HCT116 (cell line): ENCODE measurements around the gene DCUN1D2. TPM values are rescaled to one million over a fixed set of nuclear protein-coding genes. Genes with fewer than 3 reads are reported as not detected.

Experiments used
- ATAC-seq: fragments of 200-7000 bp; cut with Tn5 transposase; 2 replicates; pipeline ENCODE4 v1.9.1; 2020; ENCODE audit warnings: mild to moderate bottlenecking, moderate library complexity
- BruUV-seq: library from RNA; stranded (reverse); fragments of 400-500 nt; replicated peaks from 2 replicates; lab custom pipeline; 2021; lab: Mats Ljungman, UMichigan
- CTCF ChIA-PET: fragments of 300-600 bp; sonication (Branson Sonifier 250); formaldehyde crosslinking; loops from one replicate; lab custom pipeline; 2021; ENCODE audit warnings: antibody characterized with exemption; lab: Charles Lee
- POLR2A ChIA-PET: fragments of 300-600, 350-600 bp; sonication (Branson Sonifier 250); formaldehyde crosslinking; loops from one replicate; lab custom pipeline; 2021; ENCODE audit warnings: antibody characterized with exemption; lab: Charles Lee
- RAD21 ChIA-PET, 2 experiments: fragments of 300-600 bp; sonication (Branson Sonifier 250); formaldehyde crosslinking; loops; one replicate each; lab custom pipeline; 2023; ENCODE audit warnings: low total read pairs in 2 of 2; ENCODE audit not compliant: uncharacterized antibody in 2 of 2, unreplicated experiment in 2 of 2, low non-redundant PET in 1 of 2; lab: Charles Lee
- DNase-seq: peaks from one replicate; pipeline ENCODE4 v3.0.0-alpha.2; 2010; ENCODE audit warnings: low read depth, low spot score
- H2AFZ ChIP-seq: fragments of 200-600 bp; shearing (Covaris generic), sonication (generic); 2 replicates; pipeline ENCODE4 v1.6.1; 2017; ENCODE audit warnings: low read depth, mixed run types, mixed read lengths, antibody characterized with exemption, low read length; ENCODE audit not compliant: poor library complexity, severe bottlenecking
- H3K27ac ChIP-seq: 2 replicates; pipeline ENCODE4 v1.5.1; 2012; ENCODE audit warnings: low read depth, low read length
- H3K27me3 ChIP-seq: fragments of 200-600 bp; sonication (generic); 2 replicates; pipeline ENCODE4 v1.6.1; 2016; ENCODE audit warnings: mixed run types, low read length, mixed read lengths; ENCODE audit not compliant: insufficient read depth
- H3K36me3 ChIP-seq, 2 experiments: fragments of 200-500 bp in 1 of 2; fragments of 200-600 bp in 1 of 2; sonication (Bioruptor generic) in 1 of 2; sonication (generic) in 1 of 2; 2 replicates each; pipeline versions ENCODE4 v1.5.1 to v1.6.1; 2014 to 2016; ENCODE audit warnings: low read length in 2 of 2, inconsistent platforms in 1 of 2, mixed read lengths in 1 of 2, mixed run types in 1 of 2; ENCODE audit not compliant: insufficient read depth in 2 of 2, control insufficient read depth in 1 of 2
- H3K4me1 ChIP-seq, 2 experiments: fragments of 200-600 bp in 1 of 2; sonication (generic) in 1 of 2; 2 replicates each; pipeline versions ENCODE4 v1.5.1 to v1.6.1; 2012 to 2017; ENCODE audit warnings: low read length in 2 of 2, inconsistent platforms in 1 of 2, mild to moderate bottlenecking in 1 of 2, mixed read lengths in 1 of 2, mixed run types in 1 of 2, moderate library complexity in 1 of 2; ENCODE audit not compliant: insufficient read depth in 2 of 2, control insufficient read depth in 1 of 2
- H3K4me2 ChIP-seq: fragments of 200-600 bp; sonication (generic); 2 replicates; pipeline ENCODE4 v1.6.1; 2017; ENCODE audit warnings: mixed run types, low read length, mixed read lengths
- H3K4me3 ChIP-seq, 2 experiments: fragments of 200-600 bp in 1 of 2; sonication (generic) in 1 of 2; replicated peaks in 1 of 2; 2 replicates each; pipeline ENCODE4 v1.5.1; 2011 to 2016; ENCODE audit warnings: low read length in 2 of 2, control low read depth in 1 of 2, low read depth in 1 of 2, mild to moderate bottlenecking in 1 of 2, mixed read lengths in 1 of 2, mixed run types in 1 of 2
- H3K79me2 ChIP-seq: fragments of 200-600 bp; sonication (generic); 2 replicates; pipeline ENCODE4 v1.6.1; 2017; ENCODE audit warnings: mild to moderate bottlenecking, mixed run types, low read length, moderate library complexity, mixed read lengths; ENCODE audit not compliant: insufficient read depth
- H3K9ac ChIP-seq: fragments of 200-600 bp; sonication (generic); 2 replicates; pipeline ENCODE4 v1.6.1; 2016; ENCODE audit warnings: low read length, mixed read lengths
- H3K9me2 ChIP-seq: fragments of 200-600 bp; sonication (generic), shearing (Covaris generic); 2 replicates; pipeline ENCODE4 v1.6.1; 2017; ENCODE audit warnings: mixed run types, mild to moderate bottlenecking, moderate library complexity; ENCODE audit not compliant: insufficient read depth
- H3K9me3 ChIP-seq, 2 experiments: fragments of 200-500 bp in 1 of 2; fragments of 200-600 bp in 1 of 2; sonication (Bioruptor generic) in 1 of 2; sonication (generic) in 1 of 2; 2 replicates each; pipeline ENCODE4 v1.6.1; 2014 to 2017; ENCODE audit warnings: low read length in 2 of 2, mixed read lengths in 2 of 2, inconsistent platforms in 1 of 2, low read depth in 1 of 2, mild to moderate bottlenecking in 1 of 2, mixed run types in 1 of 2, moderate library complexity in 1 of 2; ENCODE audit not compliant: control insufficient read depth in 1 of 2, insufficient read depth in 1 of 2
- H4K20me1 ChIP-seq: fragments of 200-600 bp; sonication (generic), shearing (Covaris generic); 2 replicates; pipeline ENCODE4 v1.6.1; 2017; ENCODE audit warnings: mixed run types, mild to moderate bottlenecking, moderate library complexity; ENCODE audit not compliant: insufficient read depth
- CBX3 ChIP-seq: IDR thresholded peaks from 2 replicates; pipeline ENCODE4 v1.6.1; 2012; ENCODE audit warnings: low read depth
- CTCF ChIP-seq, 3 experiments: fragments of 200-600 bp in 1 of 3; sonication (generic) in 1 of 3; IDR thresholded peaks in 2 of 3; conservative IDR thresholded peaks in 1 of 3; 2 replicates each; pipeline ENCODE4 v1.5.1; 2012 to 2017; ENCODE audit warnings: low read depth in 2 of 3, low read length in 2 of 3, antibody characterized with exemption in 1 of 3, borderline replicate concordance in 1 of 3, control low read depth in 1 of 3, mild to moderate bottlenecking in 1 of 3, mixed read lengths in 1 of 3, mixed run types in 1 of 3, moderate library complexity in 1 of 3; ENCODE audit not compliant: insufficient read depth in 1 of 3
- EGR1 ChIP-seq: IDR thresholded peaks from 2 replicates; pipeline ENCODE4 v1.6.1; 2012; ENCODE audit warnings: low read depth
- ELF1 ChIP-seq: IDR thresholded peaks from 2 replicates; pipeline ENCODE4 v1.6.1; 2012; ENCODE audit warnings: low read depth, borderline replicate concordance
- EZH2phosphoT487 ChIP-seq: fragments of 200-600 bp; IDR thresholded peaks from 2 replicates; pipeline ENCODE4 v1.6.1; 2018; ENCODE audit warnings: antibody characterized with exemption, borderline replicate concordance
- FOSL1 ChIP-seq: IDR thresholded peaks from 2 replicates; pipeline ENCODE4 v1.6.1; 2012; ENCODE audit warnings: low read depth
- JUND ChIP-seq: IDR thresholded peaks from 2 replicates; pipeline ENCODE4 v1.6.1; 2012
- MAX ChIP-seq: IDR thresholded peaks from 2 replicates; pipeline ENCODE4 v1.6.1; 2012
- POLR2A ChIP-seq: IDR thresholded peaks from 2 replicates; pipeline ENCODE4 v1.7.0; 2011; ENCODE audit warnings: borderline replicate concordance; ENCODE audit not compliant: insufficient read depth, insufficient read length; ENCODE audit errors: extremely low read depth
- RAD21 ChIP-seq: IDR thresholded peaks from 2 replicates; pipeline ENCODE4 v1.6.1; 2012; ENCODE audit warnings: low read depth, mild to moderate bottlenecking
- REST ChIP-seq: IDR thresholded peaks from 2 replicates; pipeline ENCODE4 v1.6.1; 2012; ENCODE audit warnings: low read depth
- SIN3A ChIP-seq: IDR thresholded peaks from 2 replicates; pipeline ENCODE4 v1.6.1; 2012; ENCODE audit warnings: low read depth
- SP1 ChIP-seq: IDR thresholded peaks from 2 replicates; pipeline ENCODE4 v1.6.1; 2012; ENCODE audit warnings: low read depth
- TCF7L2 ChIP-seq: IDR thresholded peaks from 2 replicates; pipeline ENCODE4 v1.7.0; 2011; ENCODE audit warnings: borderline replicate concordance, inconsistent platforms; ENCODE audit not compliant: insufficient read depth, insufficient read length; ENCODE audit errors: extremely low read depth
- YY1 ChIP-seq: IDR thresholded peaks from 2 replicates; pipeline ENCODE4 v1.6.1; 2011; ENCODE audit warnings: low read length, low read depth, moderate library complexity, mild to moderate bottlenecking; ENCODE audit not compliant: insufficient replicate concordance; ENCODE audit errors: extremely low read depth
- ZNF274 ChIP-seq: fragments of 200-500 bp; sonication (Bioruptor generic); IDR thresholded peaks from 2 replicates; pipeline ENCODE4 v1.6.1; 2014; ENCODE audit warnings: mild to moderate bottlenecking, low read depth, low read length, inconsistent platforms
- intact Hi-C: fragments of 100-400 bp; cut with micrococcal nuclease; formaldehyde crosslinking; loops from 2 replicates; pipeline ENCODE4 v1.10.0; 2022
- total RNA-seq: library from RNA; stranded (reverse); gene quantifications from one replicate; pipeline ENCODE4 v1.2.1, GENCODE V29; 2021; ENCODE audit not compliant: unreplicated experiment

Gene DCUN1D2
- total RNA-seq, 1 experiment from 2014 or later: 25.4 TPM

GRCh38 chr13:113417836-113418721 is 72.4 kb downstream of the DCUN1D2 start:
- H3K4me1 ChIP-seq: no peaks in the 10 kb centered on the region; a peak in 1 of 4 replicates
- no peak for ATAC-seq
- H3K27me3 ChIP-seq: no peaks in the 10 kb centered on the region; the same call in 1 of the 2 replicates
- H2AFZ ChIP-seq: no peak overlapping the region
- intact Hi-C loops: no loop called here
- CTCF ChIA-PET: no interaction called here
- no TSS peak for BruUV-seq
- H3K36me3 ChIP-seq: no peaks in the 10 kb centered on the region
- H3K9me2 ChIP-seq: no peaks in the 10 kb centered on the region
- no peak overlapping the region for H3K4me3 ChIP-seq
- DNase-seq: no peak
- no peak for TF ChIP-seq YY1
- TF ChIP-seq SP1: no peak
- no peak for TF ChIP-seq SIN3A
- TF ChIP-seq CTCF (IDR thresholded peaks at IDR 0.05 in 2 of 3, conservative IDR thresholded peaks at IDR 0.05 in 1 of 3; ENCODE audit: borderline replicate concordance in 1 of 3, insufficient read depth in 1 of 3, low read depth in 2 of 3, low read length in 2 of 3): no peak
- no peak for TF ChIP-seq CBX3
- no peak for TF ChIP-seq JUND
- no peak for TF ChIP-seq EGR1
- no peak for TF ChIP-seq EZH2phosphoT487
- TF ChIP-seq TCF7L2: no peak
- TF ChIP-seq REST: no peak
- no peak for TF ChIP-seq MAX
- no peak for TF ChIP-seq RAD21
- TF ChIP-seq FOSL1: no peak
- TF ChIP-seq ZNF274: no peak
- TF ChIP-seq ELF1: no peak
- no peak for TF ChIP-seq POLR2A
- TF ChIP-seq, all 23 proteins: peak for 0
- no peak overlapping the region for H3K27ac ChIP-seq
- no peaks in the 10 kb centered on the region for H4K20me1 ChIP-seq
- no peak overlapping the region for H3K4me2 ChIP-seq
- RAD21 ChIA-PET: no interaction called here
- POLR2A ChIA-PET: no interaction called here
- no peak overlapping the region for H3K9ac ChIP-seq
- no peaks in the 10 kb centered on the region for H3K9me3 ChIP-seq
- no peaks in the 10 kb centered on the region for H3K79me2 ChIP-seq
